SK-N-SH (cell line): ENCODE data around the gene WIZ. TPM values are rescaled to one million over a fixed set of nuclear protein-coding genes. Genes with fewer than 3 reads are reported as not detected.

ENCODE experiments used
- CTCF ChIA-PET: fragments of 300-600, 350-600 bp; formaldehyde crosslinking; extraction: SDS; loops from one replicate; lab custom pipeline; 2021; lab: Yijun Ruan, JAX
- POLR2A ChIA-PET: fragments of 350-600 bp; sonication (Branson Sonifier 250); formaldehyde crosslinking; extraction: SDS; loops from one replicate; lab custom pipeline; 2020; ENCODE audit warnings: antibody characterized with exemption, inconsistent platforms; lab: Yijun Ruan, JAX
- DNase-seq: peaks from one replicate; pipeline ENCODE4 v3.0.0; 2012
- H2AFZ ChIP-seq: fragments of 200-600 bp; sonication (generic); 2 replicates; pipeline ENCODE4 v1.8.1; 2016; ENCODE audit warnings: antibody characterized with exemption, mild to moderate bottlenecking, low read depth
- H3F3A ChIP-seq: fragments of 200-600 bp; sonication (generic); replicated peaks from 2 replicates; pipeline ENCODE3; 2016; ENCODE audit warnings: antibody characterized with exemption, mild to moderate bottlenecking; ENCODE audit not compliant: insufficient read depth
- H3K27ac ChIP-seq, 2 experiments: fragments of 200-500 bp in 1 of 2; fragments of 200-600 bp in 1 of 2; sonication (Bioruptor generic) in 1 of 2; sonication (generic), shearing (Covaris generic) in 1 of 2; 2 replicates each; pipeline versions ENCODE4 v1.5.1 to v1.6.1; 2014 to 2016; ENCODE audit warnings: low read depth in 2 of 2, inconsistent platforms in 1 of 2, low read length in 1 of 2, mild to moderate bottlenecking in 1 of 2, mixed read lengths in 1 of 2
- H3K27me3 ChIP-seq: fragments of 200-600 bp; sonication (generic), shearing (Covaris generic); 2 replicates; pipeline ENCODE4 v1.6.1; 2016; ENCODE audit warnings: mixed run types; ENCODE audit not compliant: insufficient read depth
- H3K36me3 ChIP-seq, 2 experiments: fragments of 200-500 bp in 1 of 2; fragments of 200-600 bp in 1 of 2; sonication (Bioruptor generic) in 1 of 2; sonication (generic) in 1 of 2; replicated peaks in 1 of 2; 2 replicates each; pipeline versions ENCODE3 to v1.5.1; 2014 to 2016; ENCODE audit warnings: low read length in 1 of 2, mild to moderate bottlenecking in 1 of 2; ENCODE audit not compliant: insufficient read depth in 2 of 2, control insufficient read depth in 1 of 2
- H3K4me1 ChIP-seq, 2 experiments: fragments of 200-500 bp in 1 of 2; fragments of 200-600 bp in 1 of 2; sonication (Bioruptor generic) in 1 of 2; sonication (generic), shearing (Covaris generic) in 1 of 2; 2 replicates each; pipeline versions ENCODE4 v1.5.1 to v1.6.1; 2014 to 2016; ENCODE audit warnings: low read depth in 1 of 2, low read length in 1 of 2, mixed run types in 1 of 2; ENCODE audit not compliant: insufficient read depth in 2 of 2, control insufficient read depth in 1 of 2
- H3K4me2 ChIP-seq: fragments of 200-600 bp; sonication (generic), shearing (Covaris generic); 2 replicates; pipeline ENCODE4 v1.6.1; 2017; ENCODE audit warnings: mixed run types
- H3K4me3 ChIP-seq, 2 experiments: fragments of 200-500 bp in 1 of 2; fragments of 200-600 bp in 1 of 2; sonication (Bioruptor generic) in 1 of 2; sonication (generic), shearing (Covaris generic) in 1 of 2; 2 replicates each; pipeline versions ENCODE4 v1.5.1 to v1.8.1; 2014 to 2016; ENCODE audit warnings: low read depth in 2 of 2, inconsistent platforms in 1 of 2, low read length in 1 of 2, mild to moderate bottlenecking in 1 of 2, mixed read lengths in 1 of 2, moderate library complexity in 1 of 2
- H3K79me2 ChIP-seq: fragments of 200-600 bp; sonication (generic); 2 replicates; pipeline ENCODE4 v1.8.1; 2017; ENCODE audit warnings: mild to moderate bottlenecking; ENCODE audit not compliant: insufficient read depth
- H3K9ac ChIP-seq: fragments of 200-600 bp; sonication (generic); 2 replicates; pipeline ENCODE4 v1.6.1; 2017; ENCODE audit warnings: mixed run types
- H3K9me2 ChIP-seq: fragments of 200-600 bp; sonication (generic); 2 replicates; pipeline ENCODE4 v1.6.1; 2017; ENCODE audit warnings: mixed run types
- H3K9me3 ChIP-seq: fragments of 200-600 bp; sonication (generic); 2 replicates; pipeline ENCODE4 v1.6.1; 2017; ENCODE audit warnings: mixed run types, mild to moderate bottlenecking, moderate library complexity
- H4K20me1 ChIP-seq: fragments of 200-600 bp; sonication (generic); 2 replicates; pipeline ENCODE4 v1.6.1; 2017; ENCODE audit warnings: mild to moderate bottlenecking, mixed run types; ENCODE audit not compliant: insufficient read depth
- ELF1 ChIP-seq: IDR thresholded peaks from 2 replicates; pipeline ENCODE4 v1.4.0; 2012
- EP300 ChIP-seq, 2 experiments: IDR thresholded peaks; 2 replicates each; pipeline versions ENCODE4 v1.4.0 to v1.6.1; 2012; ENCODE audit warnings: borderline replicate concordance in 1 of 2, low read depth in 1 of 2, low read length in 1 of 2
- FOSL2 ChIP-seq: IDR thresholded peaks from 2 replicates; pipeline ENCODE4 v1.4.0; 2012; ENCODE audit warnings: low read depth, mild to moderate bottlenecking, moderate library complexity, borderline replicate concordance
- FOXJ3 ChIP-seq: sonication (generic); formaldehyde crosslinking; IDR thresholded peaks from 2 replicates; pipeline ENCODE4 v1.5.1; 2020; ENCODE audit warnings: mild to moderate bottlenecking, missing genetic modification reagents
- GABPA ChIP-seq: IDR thresholded peaks from 2 replicates; pipeline ENCODE4 v1.4.0; 2012; ENCODE audit warnings: low read depth, mild to moderate bottlenecking
- GATA2 ChIP-seq: sonication (generic); formaldehyde crosslinking; IDR thresholded peaks from 2 replicates; pipeline ENCODE4 v1.5.0; 2020; ENCODE audit warnings: mild to moderate bottlenecking, missing genetic modification reagents
- JUND ChIP-seq: IDR thresholded peaks from 2 replicates; pipeline ENCODE4 v1.4.0; 2012
- MEF2A ChIP-seq: IDR thresholded peaks from 2 replicates; pipeline ENCODE4 v1.4.0; 2012; ENCODE audit warnings: low read depth, borderline replicate concordance
- NRF1 ChIP-seq: IDR thresholded peaks from 2 replicates; pipeline ENCODE4 v1.6.1; 2012; ENCODE audit warnings: low read depth, mild to moderate bottlenecking, low read length
- RFX5 ChIP-seq: IDR thresholded peaks from 2 replicates; pipeline ENCODE4 v1.6.1; 2012; ENCODE audit warnings: mild to moderate bottlenecking, improper control_type of control experiment, low read length
- RXRA ChIP-seq: IDR thresholded peaks from 2 replicates; pipeline ENCODE4 v1.4.0; 2012; ENCODE audit warnings: low read depth, mild to moderate bottlenecking, borderline replicate concordance
- USF1 ChIP-seq: IDR thresholded peaks from 2 replicates; pipeline ENCODE4 v1.4.0; 2012; ENCODE audit warnings: low read depth, borderline replicate concordance
- YY1 ChIP-seq: IDR thresholded peaks from 2 replicates; pipeline ENCODE4 v1.4.0; 2012; ENCODE audit warnings: low read depth, mild to moderate bottlenecking
- WGBS: methylation state at CpG from one replicate; pipeline ENCODE4 v1.1.6; 2017; ENCODE audit warnings: low lambda C conversion rate; 5-methylcytosine and 5-hydroxymethylcytosine counted together
- polyA plus RNA-seq, 3 experiments: library from polyadenylated mRNA; depleted of rRNA; stranded (reverse); fragments of >200 nt; gene quantifications; 2 replicates each; pipeline ENCODE4 v1.2.3, GENCODE V29; 2012
- TF ChIP-seq, protein P1 (sequence below): fragments of 200-600 bp; sonication (generic); IDR thresholded peaks from 2 replicates; pipeline ENCODE4 v1.6.1; 2017; ENCODE audit warnings: antibody characterized with exemption, mild to moderate bottlenecking, moderate library complexity
- TF ChIP-seq, protein P2 (sequence below): IDR thresholded peaks from 2 replicates; pipeline ENCODE4 v1.4.0; 2012; ENCODE audit warnings: low read depth, borderline replicate concordance
- TF ChIP-seq, protein P3 (sequence below): fragments of 150-350 bp; IDR thresholded peaks from 2 replicates; pipeline ENCODE4 v1.6.1; 2016; ENCODE audit warnings: mild to moderate bottlenecking, low read depth, low read length
- TF ChIP-seq, protein P4 (sequence below): IDR thresholded peaks from 2 replicates; pipeline ENCODE4 v1.6.1; 2012; ENCODE audit warnings: mild to moderate bottlenecking, low read depth, low read length, moderate library complexity

The WIZ gene
- polyA plus RNA-seq, 1 of the 3 experiments (the other 2 are of a cell fraction): 15.5 TPM

DNA sequence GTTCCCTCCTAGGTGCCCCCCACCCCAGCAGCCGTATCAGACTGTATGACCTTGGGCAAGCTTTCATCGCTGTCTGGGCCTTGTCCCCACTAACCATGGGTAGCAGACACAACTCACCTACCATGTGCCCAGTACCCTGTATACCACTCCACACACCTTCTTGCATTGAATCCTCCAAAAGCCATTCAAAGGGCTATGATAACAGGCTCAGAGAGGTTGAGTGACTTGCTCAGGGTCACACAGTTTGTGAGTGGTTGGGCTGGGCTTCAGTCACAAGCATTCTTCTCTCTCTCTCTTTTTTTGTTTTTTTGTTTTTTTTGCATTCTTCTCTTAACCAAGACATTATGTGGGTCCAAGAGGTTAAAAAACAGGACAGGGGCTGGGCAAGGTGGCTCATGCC lies 11.9 kb upstream of the WIZ start:
- DNase-seq: no peak
- Histone ChIP-seq H3K4me1 (no peaks in the 10 kb centered on the region; a peak in 1 of 4 replicates), H2AFZ (no peak overlapping the region), H3K27ac (no peak overlapping the region), H3F3A (peaks cover 2% of the 10 kb centered on the region), H3K9me3 (no peaks in the 10 kb centered on the region), H3K4me3 (no peak overlapping the region), H3K4me2 (no peak overlapping the region), H3K9ac (no peak overlapping the region), H3K79me2 (no peaks in the 10 kb centered on the region), H4K20me1 (no peaks in the 10 kb centered on the region), H3K36me3 (no peaks in the 10 kb centered on the region), H3K9me2 (no peaks in the 10 kb centered on the region), H3K27me3 (peaks cover 39% of the 10 kb centered on the region)
- ChIA-PET POLR2A (no interaction called here), CTCF (no interaction called here)
- 18% methylated on average over 2 of the region's 2 CpGs for WGBS
- TF ChIP-seq YY1: no peak
- no peak for TF ChIP-seq JUND
- no peak for TF ChIP-seq FOXJ3 (CRISPR knock-in tag)
- TF ChIP-seq, protein P1, sequence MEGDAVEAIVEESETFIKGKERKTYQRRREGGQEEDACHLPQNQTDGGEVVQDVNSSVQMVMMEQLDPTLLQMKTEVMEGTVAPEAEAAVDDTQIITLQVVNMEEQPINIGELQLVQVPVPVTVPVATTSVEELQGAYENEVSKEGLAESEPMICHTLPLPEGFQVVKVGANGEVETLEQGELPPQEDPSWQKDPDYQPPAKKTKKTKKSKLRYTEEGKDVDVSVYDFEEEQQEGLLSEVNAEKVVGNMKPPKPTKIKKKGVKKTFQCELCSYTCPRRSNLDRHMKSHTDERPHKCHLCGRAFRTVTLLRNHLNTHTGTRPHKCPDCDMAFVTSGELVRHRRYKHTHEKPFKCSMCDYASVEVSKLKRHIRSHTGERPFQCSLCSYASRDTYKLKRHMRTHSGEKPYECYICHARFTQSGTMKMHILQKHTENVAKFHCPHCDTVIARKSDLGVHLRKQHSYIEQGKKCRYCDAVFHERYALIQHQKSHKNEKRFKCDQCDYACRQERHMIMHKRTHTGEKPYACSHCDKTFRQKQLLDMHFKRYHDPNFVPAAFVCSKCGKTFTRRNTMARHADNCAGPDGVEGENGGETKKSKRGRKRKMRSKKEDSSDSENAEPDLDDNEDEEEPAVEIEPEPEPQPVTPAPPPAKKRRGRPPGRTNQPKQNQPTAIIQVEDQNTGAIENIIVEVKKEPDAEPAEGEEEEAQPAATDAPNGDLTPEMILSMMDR: no peak
- no peak for TF ChIP-seq RXRA
- no peak for TF ChIP-seq USF1
- TF ChIP-seq, protein P2, sequence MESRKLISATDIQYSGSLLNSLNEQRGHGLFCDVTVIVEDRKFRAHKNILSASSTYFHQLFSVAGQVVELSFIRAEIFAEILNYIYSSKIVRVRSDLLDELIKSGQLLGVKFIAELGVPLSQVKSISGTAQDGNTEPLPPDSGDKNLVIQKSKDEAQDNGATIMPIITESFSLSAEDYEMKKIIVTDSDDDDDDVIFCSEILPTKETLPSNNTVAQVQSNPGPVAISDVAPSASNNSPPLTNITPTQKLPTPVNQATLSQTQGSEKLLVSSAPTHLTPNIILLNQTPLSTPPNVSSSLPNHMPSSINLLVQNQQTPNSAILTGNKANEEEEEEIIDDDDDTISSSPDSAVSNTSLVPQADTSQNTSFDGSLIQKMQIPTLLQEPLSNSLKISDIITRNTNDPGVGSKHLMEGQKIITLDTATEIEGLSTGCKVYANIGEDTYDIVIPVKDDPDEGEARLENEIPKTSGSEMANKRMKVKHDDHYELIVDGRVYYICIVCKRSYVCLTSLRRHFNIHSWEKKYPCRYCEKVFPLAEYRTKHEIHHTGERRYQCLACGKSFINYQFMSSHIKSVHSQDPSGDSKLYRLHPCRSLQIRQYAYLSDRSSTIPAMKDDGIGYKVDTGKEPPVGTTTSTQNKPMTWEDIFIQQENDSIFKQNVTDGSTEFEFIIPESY: no peak
- TF ChIP-seq FOSL2: no peak
- no peak for TF ChIP-seq NRF1
- no peak for TF ChIP-seq EP300 (IDR thresholded peaks at IDR 0.05; ENCODE audit: borderline replicate concordance in 1 of 2, low read depth in 1 of 2, low read length in 1 of 2)
- TF ChIP-seq, protein P3, sequence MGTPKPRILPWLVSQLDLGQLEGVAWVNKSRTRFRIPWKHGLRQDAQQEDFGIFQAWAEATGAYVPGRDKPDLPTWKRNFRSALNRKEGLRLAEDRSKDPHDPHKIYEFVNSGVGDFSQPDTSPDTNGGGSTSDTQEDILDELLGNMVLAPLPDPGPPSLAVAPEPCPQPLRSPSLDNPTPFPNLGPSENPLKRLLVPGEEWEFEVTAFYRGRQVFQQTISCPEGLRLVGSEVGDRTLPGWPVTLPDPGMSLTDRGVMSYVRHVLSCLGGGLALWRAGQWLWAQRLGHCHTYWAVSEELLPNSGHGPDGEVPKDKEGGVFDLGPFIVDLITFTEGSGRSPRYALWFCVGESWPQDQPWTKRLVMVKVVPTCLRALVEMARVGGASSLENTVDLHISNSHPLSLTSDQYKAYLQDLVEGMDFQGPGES: no peak
- no peak for TF ChIP-seq ELF1
- no peak for TF ChIP-seq GATA2
- no peak for TF ChIP-seq RFX5
- no peak for TF ChIP-seq GABPA
- TF ChIP-seq, protein P4, sequence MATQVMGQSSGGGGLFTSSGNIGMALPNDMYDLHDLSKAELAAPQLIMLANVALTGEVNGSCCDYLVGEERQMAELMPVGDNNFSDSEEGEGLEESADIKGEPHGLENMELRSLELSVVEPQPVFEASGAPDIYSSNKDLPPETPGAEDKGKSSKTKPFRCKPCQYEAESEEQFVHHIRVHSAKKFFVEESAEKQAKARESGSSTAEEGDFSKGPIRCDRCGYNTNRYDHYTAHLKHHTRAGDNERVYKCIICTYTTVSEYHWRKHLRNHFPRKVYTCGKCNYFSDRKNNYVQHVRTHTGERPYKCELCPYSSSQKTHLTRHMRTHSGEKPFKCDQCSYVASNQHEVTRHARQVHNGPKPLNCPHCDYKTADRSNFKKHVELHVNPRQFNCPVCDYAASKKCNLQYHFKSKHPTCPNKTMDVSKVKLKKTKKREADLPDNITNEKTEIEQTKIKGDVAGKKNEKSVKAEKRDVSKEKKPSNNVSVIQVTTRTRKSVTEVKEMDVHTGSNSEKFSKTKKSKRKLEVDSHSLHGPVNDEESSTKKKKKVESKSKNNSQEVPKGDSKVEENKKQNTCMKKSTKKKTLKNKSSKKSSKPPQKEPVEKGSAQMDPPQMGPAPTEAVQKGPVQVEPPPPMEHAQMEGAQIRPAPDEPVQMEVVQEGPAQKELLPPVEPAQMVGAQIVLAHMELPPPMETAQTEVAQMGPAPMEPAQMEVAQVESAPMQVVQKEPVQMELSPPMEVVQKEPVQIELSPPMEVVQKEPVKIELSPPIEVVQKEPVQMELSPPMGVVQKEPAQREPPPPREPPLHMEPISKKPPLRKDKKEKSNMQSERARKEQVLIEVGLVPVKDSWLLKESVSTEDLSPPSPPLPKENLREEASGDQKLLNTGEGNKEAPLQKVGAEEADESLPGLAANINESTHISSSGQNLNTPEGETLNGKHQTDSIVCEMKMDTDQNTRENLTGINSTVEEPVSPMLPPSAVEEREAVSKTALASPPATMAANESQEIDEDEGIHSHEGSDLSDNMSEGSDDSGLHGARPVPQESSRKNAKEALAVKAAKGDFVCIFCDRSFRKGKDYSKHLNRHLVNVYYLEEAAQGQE: no peak
- no peak for TF ChIP-seq MEF2A
